Measurements from ENCODE around the gene FNDC3B. TPM values are rescaled to one million over a fixed set of nuclear protein-coding genes. Genes with fewer than 3 reads are reported as not detected.

The FNDC3B gene
- total RNA-seq, 2 donors from 2014 or later: 9.2 to 17.1 TPM

- Mint-ChIP-seq H3K9me3 (no peaks in the 10 kb centered on the region), H3K27ac (no peak overlapping the region), H3K36me3 (peaks cover 0 to 4% of the 10 kb centered on the region in 2 donors)
- DNase-seq (ENCODE audit: low spot score in 2 of 2) (no peak), ATAC-seq (peak; percentile 47 to 56)
Measured at GRCh38 chr3:172218350-172219323, 179.3 kb downstream of the FNDC3B start.

- no peak overlapping the region for H3K27ac Mint-ChIP-seq
- no peak for DNase-seq (ENCODE audit: low spot score in 2 of 2)
- no peak for ATAC-seq
- H3K36me3 Mint-ChIP-seq: peaks cover 0 to 4% of the 10 kb centered on the region in 2 donors
- no peaks in the 10 kb centered on the region for H3K9me3 Mint-ChIP-seq
Measured at GRCh38 chr3:172219750-172220149, 180.4 kb downstream of the FNDC3B start.

GRCh38 chr3:172221547-172221946 lies 182.2 kb downstream of the FNDC3B start:
- Mint-ChIP-seq H3K36me3 (peaks cover 0 to 7% of the 10 kb centered on the region in 2 donors), H3K9me3 (no peaks in the 10 kb centered on the region), H3K27ac (no peak overlapping the region)
- no peak for DNase-seq (ENCODE audit: low spot score in 2 of 2)
- ATAC-seq: no peak

- no peak for DNase-seq (ENCODE audit: low spot score in 2 of 2)
- Mint-ChIP-seq H3K27ac (no peak overlapping the region), H3K36me3 (peaks cover 5 to 7% of the 10 kb centered on the region in 2 donors), H3K9me3 (no peaks in the 10 kb centered on the region)
- ATAC-seq: no peak
Measured at GRCh38 chr3:172222478-172223071, 183.2 kb downstream of the FNDC3B start.

GRCh38 chr3:172223870-172224269 lies 184.5 kb downstream of the FNDC3B start:
- no peak for ATAC-seq
- Mint-ChIP-seq H3K27ac (no peak overlapping the region), H3K36me3 (peaks cover 7 to 14% of the 10 kb centered on the region in 2 donors), H3K9me3 (no peaks in the 10 kb centered on the region)
- no peak for DNase-seq (ENCODE audit: low spot score in 2 of 2)

- H3K36me3 Mint-ChIP-seq: peaks cover 7 to 14% of the 10 kb centered on the region in 2 donors
- peak overlapping the region in 1 of 2 donors; percentile 72 for H3K27ac Mint-ChIP-seq
- ATAC-seq (no peak), DNase-seq (ENCODE audit: low spot score in 2 of 2) (no peak)
- H3K9me3 Mint-ChIP-seq: no peaks in the 10 kb centered on the region
Measured at GRCh38 chr3:172224560-172225214, 185.3 kb downstream of the FNDC3B start.

GRCh38 chr3:172225215-172225707 lies 185.9 kb downstream of the FNDC3B start:
- DNase-seq (ENCODE audit: low spot score in 2 of 2) (no peak), ATAC-seq (no peak)
- Mint-ChIP-seq H3K27ac (peak overlapping the region in 1 of 2 donors; percentile 72), H3K9me3 (no peaks in the 10 kb centered on the region), H3K36me3 (peaks cover 7 to 14% of the 10 kb centered on the region in 2 donors)

GRCh38 chr3:172226831-172227230 lies 187.5 kb downstream of the FNDC3B start:
- Mint-ChIP-seq H3K27ac (no peak overlapping the region), H3K36me3 (peaks cover 7 to 14% of the 10 kb centered on the region in 2 donors), H3K9me3 (no peaks in the 10 kb centered on the region)
- no peak for ATAC-seq
- DNase-seq (ENCODE audit: low spot score in 2 of 2): no peak

GRCh38 chr3:172227340-172228035 lies 188.1 kb downstream of the FNDC3B start:
- Mint-ChIP-seq H3K36me3 (peaks cover 7 to 14% of the 10 kb centered on the region in 2 donors), H3K9me3 (no peaks in the 10 kb centered on the region), H3K27ac (no peak overlapping the region)
- DNase-seq (ENCODE audit: low spot score in 2 of 2) (no peak), ATAC-seq (no peak)

GRCh38 chr3:172228036-172228415 lies 188.6 kb downstream of the FNDC3B start:
- no peaks in the 10 kb centered on the region for H3K9me3 Mint-ChIP-seq
- no peak overlapping the region for H3K27ac Mint-ChIP-seq
- ATAC-seq (no peak), DNase-seq (ENCODE audit: low spot score in 2 of 2) (no peak)
- H3K36me3 Mint-ChIP-seq: peaks cover 7 to 14% of the 10 kb centered on the region in 2 donors

- Mint-ChIP-seq H3K36me3 (peaks cover 7 to 14% of the 10 kb centered on the region in 2 donors), H3K27ac (no peak overlapping the region), H3K9me3 (no peaks in the 10 kb centered on the region)
- ATAC-seq (no peak), DNase-seq (ENCODE audit: low spot score in 2 of 2) (no peak)
Measured at GRCh38 chr3:172229462-172229861, 190.1 kb downstream of the FNDC3B start.

GRCh38 chr3:172231318-172231901 lies 192.0 kb downstream of the FNDC3B start:
- H3K36me3 Mint-ChIP-seq: peaks cover 0 to 14% of the 10 kb centered on the region in 2 donors
- no peak for ATAC-seq

GRCh38 chr3:172232579-172233212 lies 193.3 kb downstream of the FNDC3B start:
- ATAC-seq (no peak), DNase-seq (ENCODE audit: low spot score in 2 of 2) (no peak)
- Mint-ChIP-seq H3K36me3 (peaks cover 0 to 9% of the 10 kb centered on the region in 2 donors), H3K9me3 (no peaks in the 10 kb centered on the region), H3K27ac (no peak overlapping the region)

More at GRCh38 chr3:172231318-172231901, 192.0 kb downstream of the FNDC3B start:
- no peak overlapping the region for H3K27ac Mint-ChIP-seq
- no peak for DNase-seq (ENCODE audit: low spot score in 2 of 2)
- no peaks in the 10 kb centered on the region for H3K9me3 Mint-ChIP-seq

- Mint-ChIP-seq H3K36me3 (peaks cover 0 to 1% of the 10 kb centered on the region in 2 donors), H3K9me3 (no peaks in the 10 kb centered on the region), H3K27ac (no peak overlapping the region)
- no peak for ATAC-seq
- DNase-seq (ENCODE audit: low spot score in 2 of 2): no peak
Measured at GRCh38 chr3:172233474-172234277, 194.3 kb downstream of the FNDC3B start.

GRCh38 chr3:172235698-172236097 lies 196.3 kb downstream of the FNDC3B start:
- DNase-seq (ENCODE audit: low spot score in 2 of 2) (no peak), ATAC-seq (no peak)
- Mint-ChIP-seq H3K9me3 (peaks cover 1 to 3% of the 10 kb centered on the region in 2 donors), H3K27ac (no peak overlapping the region), H3K36me3 (peaks cover 3 to 4% of the 10 kb centered on the region in 2 donors)

Data from activated naive CD4-positive, alpha-beta T cell treated with anti-CD3 and anti-CD28 coated beads, Interleukin-2, amount 50 U/mL, for 72 hours (primary cell).